ENCODE results near the gene ESRRA.
A peak's percentile ranks its signal among the peaks of the same experiment; 100 is the strongest.

Gene ESRRA

DNA sequence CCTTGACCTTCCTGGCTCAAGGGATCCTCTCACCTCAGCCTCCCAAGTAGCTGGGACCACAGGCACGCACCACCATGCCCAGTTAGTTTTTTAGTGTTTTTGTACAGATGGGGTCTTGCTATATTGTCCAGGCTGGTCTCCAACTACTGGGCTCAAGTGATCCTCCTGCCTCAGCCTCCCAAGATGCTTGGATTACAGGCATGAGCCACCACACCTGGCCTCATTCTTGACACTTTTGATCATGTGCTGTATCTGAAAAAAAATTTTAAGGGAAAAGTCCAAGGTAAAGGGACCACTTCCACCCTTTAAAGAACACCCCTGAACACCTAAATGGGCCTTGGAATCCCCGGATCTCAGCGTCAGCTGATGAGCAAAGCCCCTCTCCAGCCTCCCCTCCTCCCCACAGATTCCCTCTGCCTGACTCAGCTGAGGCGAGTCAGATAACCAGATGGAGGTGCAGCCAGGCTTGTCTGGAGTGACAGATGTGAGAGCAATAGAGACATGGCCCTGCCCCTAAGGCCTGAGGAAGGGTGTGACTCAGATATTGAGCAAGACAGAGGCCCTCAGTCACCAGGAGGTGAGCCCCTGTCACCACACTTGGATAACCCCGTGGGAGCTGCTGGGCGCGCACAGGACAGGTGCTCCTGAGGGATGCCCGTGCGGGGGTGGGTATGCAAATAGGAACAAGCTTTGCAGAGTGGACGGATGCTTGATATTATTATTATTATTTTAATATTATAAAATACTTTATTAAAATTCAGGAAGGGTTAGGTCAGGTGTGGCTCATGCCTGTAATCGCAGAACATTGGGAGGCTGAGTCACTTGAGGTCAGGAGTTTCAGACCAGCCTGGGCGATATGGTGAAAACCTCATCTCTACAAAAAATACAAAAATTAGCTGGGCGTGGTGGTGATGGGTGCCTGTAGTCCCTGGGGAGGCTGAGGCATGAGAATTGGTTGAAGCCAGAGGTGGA is 29.7 kb downstream of the ESRRA start:
- peak; percentile 30 for DNase-seq

DNA sequence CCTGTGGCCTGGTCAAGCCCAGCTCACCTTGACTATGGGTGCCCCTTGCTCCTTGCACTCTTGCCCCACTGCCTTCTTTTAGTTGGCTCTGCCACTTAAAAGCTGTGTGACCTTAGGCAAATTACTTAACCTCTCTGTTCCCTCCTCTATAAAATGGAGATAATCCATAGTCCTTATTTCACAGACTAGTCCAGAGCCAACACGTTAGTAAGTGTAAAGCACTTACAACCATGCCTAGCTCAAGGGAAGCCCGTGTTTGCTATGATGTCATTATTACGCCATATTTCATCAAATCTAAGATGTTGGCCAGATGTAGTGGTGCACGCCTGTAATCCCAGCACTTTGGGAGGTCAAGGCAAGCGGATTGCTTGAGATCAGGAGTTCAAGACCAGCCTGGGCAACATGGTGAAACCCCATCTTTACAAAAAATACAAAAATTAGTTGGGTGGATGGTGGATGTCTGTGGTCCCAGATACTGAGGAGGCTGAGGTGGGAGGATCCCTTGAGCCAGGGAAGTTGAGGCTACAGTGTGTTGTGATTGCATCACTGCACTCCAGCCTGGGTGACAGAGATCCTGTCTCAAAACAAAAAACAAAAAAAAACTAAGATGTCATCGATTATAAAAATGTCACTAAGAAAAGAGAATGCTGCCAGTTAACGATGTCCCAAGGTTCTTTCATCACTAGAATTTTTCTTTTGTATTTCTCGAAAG is 32.4 kb downstream of the ESRRA start:
- DNase-seq = no peak

DNA sequence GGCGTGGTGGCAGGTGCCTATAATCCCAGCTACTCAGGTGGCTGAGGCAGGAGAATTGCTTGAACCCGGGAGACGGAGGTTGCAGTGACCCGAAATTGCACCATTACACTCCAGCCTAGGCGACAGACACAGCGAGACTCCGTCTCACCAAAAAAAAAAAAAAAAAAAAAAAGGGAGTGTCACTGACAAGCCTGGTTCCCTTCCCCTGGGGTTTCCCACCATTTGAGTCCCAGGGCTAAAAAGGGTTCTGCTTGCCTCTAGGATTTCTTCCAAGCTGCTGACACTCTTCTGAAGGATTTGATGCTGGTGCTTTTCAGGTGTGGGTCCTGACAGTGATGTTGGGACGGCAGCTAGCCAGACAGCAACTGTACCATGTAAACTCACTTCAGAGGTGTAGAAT is 33.4 kb downstream of the ESRRA start:
- DNase-seq = no peak

DNA sequence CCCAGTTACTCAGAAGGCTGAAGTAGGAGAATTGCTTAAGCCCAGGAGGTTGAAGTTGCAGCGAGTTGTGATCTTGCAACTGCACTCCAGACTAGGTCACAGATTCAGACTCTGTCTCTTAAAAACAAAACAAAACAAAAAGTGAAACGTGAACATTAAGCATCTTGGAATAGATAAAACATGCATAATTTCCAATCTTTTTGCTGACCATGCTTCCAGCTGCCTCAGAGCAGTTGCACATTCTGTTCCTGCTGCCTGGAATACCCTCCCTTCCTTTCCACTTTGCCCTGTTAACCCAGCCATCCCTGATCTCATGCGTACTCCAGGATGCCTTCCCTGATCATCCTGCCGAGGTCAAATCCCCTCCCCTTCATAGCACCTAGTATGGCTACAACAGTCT is 34.0 kb downstream of the ESRRA start:
- DNase-seq = no peak

DNA sequence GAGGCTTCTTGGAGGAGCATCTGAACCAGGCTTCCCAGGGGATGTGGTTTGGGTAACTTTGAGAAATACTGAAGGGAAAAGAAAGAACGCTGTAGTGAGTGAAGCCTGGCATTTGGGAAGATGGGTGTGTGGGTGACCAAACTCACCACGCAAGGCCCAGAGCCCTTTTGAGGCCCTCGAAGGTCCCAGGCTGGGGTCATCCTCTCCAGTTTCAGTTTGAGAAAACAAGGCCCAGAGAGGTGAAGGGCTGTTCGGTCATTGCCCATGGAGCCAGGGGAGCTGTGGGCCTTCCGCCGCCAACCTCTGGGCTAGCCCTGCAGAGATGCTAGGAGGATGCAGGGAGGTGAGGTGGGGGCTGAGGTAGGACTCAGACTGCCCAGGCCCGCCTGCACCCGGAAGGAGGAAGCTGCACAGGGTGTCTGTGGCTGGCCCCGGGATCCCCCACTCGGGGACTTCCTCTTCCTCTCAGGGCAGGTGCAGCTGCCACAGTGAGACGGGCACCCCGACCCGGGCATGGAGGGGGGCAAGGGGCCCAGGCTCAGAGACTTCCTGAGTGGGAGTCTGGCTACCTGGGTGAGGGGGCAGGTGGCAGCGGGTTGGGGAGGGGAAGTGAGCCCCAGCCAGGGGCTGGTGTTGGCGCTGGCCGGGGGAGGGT is 34.6 kb downstream of the ESRRA start, which contains the start of gene CCDC88B:
TSS of gene CCDC88B (plus strand) at position 451 of the 655 bp plus-strand sequence. CDS start at position 514, 63 bp downstream.
- no peak for DNase-seq

DNA sequence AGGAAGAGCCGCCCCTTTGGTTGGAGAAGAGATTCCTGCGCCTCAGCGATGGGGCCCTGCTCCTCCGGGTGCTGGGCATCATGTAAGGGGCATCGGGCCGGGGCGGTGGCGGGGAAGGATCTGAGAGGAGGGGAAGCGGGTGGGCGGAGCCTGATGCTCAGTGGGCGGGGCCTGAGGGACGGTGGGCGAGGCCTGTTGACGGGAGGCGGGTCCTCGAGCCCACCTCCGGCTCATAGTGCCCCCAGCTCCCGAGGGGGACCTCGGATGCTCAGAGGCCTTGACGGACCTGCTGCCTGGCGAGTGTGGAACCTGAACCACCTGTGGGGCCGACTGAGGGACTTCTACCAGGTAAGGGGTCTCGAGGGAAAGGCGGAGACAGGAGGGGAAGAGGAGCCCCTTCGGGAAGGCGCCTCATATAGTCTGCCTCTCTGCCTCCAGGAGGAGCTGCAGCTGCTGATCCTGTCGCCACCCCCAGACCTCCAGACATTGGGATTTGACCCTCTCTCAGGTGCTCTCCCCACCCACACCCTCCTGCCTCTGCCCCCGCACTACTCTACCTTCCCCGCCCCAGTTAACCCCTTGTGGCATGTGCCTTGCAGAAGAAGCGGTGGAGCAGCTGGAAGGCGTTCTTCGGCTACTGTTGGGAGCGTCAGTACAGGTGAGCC is 35.5 kb downstream of the ESRRA start:
- DNase-seq = no peak

DNA sequence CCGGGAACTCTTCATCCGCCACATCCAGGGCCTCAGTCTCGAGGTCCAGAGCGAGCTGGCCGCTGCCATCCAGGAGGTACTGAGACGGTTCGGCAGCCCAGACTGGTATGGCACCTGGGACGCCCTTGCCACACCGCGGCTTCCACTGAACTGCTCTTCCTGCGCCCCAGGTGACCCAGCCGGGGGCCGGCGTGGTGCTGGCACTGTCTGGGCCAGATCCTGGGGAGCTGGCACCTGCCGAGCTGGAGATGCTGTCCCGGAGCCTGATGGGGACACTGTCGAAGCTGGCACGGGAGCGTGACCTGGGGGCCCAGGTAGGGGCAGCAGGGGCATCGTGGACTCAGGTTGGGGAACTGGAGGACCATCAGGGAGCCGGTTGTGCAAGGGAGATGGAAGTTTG is 36.1 kb downstream of the ESRRA start:
- DNase-seq = no peak

DNA sequence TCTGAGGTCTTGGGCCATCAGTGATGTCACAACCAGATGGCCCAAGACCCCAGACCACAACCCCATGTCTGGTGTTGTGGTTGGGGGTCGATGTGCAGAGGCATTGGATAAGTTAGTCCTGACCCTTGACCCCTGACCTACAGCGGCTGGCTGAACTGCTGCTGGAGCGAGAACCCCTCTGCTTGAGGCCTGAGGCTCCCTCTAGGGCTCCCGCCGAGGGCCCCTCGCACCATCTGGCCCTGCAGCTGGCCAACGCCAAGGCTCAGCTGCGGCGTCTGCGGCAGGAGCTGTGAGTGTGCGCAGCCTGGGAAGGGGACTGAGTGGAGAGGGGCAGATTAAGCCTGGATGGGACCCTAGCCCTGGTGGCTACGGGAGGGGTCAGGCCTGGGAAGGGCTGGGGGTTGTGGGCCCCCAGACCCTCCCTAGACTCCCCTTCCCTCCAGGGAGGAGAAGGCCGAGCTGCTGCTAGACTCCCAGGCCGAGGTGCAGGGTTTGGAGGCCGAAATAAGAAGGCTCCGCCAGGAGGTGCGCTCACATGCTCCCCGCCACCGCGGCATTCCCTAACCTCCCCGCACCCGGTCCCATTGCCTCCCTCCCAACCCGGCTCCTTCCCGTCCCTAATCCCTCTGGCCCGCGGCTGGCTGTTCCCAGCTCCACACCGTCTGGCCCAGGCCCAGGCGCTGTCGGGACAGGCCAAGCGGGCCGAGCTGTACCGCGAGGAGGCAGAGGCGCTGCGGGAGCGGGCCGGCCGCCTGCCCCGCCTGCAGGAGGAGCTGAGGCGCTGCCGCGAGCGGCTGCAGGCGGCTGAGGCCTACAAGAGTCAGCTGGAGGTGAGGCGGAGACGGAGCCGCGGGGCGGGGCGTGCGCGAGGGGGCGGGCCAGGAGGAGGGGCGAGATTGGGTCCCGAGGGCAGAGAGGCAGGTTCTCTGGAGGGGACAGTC is 36.8 kb downstream of the ESRRA start:
- peak; percentile 53 for DNase-seq

DNA sequence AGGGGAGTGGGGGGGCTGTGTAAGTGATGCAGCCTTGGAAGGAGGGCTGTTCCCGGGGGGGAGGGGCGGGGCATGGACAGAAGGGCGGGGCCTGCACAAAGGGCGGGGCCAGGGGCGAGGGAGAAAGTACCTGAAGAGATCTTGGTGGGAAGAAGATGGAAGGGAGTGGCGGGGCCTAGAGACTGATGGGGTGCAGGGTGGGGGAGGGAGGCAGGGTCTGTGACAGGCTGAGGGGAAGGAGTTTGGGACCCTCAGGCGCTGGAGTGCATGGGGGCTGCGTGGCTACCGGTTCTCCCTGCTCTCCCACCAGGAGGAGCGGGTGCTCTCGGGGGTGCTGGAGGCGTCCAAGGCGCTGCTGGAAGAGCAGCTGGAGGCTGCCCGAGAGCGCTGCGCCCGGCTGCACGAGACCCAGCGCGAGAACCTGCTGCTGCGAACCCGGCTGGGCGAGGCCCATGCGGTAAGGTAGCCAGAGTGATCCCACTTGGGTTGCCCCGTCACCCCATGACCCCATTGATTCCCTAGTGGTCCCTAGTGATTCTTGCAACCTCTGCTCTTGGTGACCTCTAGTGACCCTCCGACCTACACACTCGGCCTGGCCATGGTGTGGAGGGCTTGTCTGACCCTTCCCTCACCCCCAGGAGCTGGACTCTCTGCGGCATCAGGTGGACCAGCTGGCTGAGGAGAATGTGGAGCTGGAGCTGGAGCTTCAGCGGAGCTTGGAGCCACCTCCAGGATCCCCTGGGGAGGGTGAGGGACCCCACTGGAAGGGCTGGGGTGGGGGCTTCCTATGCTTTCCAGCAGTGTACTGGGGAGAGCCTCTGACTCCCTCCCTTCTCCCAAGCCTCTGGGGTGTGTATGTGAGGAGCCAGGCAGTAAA is 37.8 kb downstream of the ESRRA start:
- DNase-seq = peak; percentile 51

DNA sequence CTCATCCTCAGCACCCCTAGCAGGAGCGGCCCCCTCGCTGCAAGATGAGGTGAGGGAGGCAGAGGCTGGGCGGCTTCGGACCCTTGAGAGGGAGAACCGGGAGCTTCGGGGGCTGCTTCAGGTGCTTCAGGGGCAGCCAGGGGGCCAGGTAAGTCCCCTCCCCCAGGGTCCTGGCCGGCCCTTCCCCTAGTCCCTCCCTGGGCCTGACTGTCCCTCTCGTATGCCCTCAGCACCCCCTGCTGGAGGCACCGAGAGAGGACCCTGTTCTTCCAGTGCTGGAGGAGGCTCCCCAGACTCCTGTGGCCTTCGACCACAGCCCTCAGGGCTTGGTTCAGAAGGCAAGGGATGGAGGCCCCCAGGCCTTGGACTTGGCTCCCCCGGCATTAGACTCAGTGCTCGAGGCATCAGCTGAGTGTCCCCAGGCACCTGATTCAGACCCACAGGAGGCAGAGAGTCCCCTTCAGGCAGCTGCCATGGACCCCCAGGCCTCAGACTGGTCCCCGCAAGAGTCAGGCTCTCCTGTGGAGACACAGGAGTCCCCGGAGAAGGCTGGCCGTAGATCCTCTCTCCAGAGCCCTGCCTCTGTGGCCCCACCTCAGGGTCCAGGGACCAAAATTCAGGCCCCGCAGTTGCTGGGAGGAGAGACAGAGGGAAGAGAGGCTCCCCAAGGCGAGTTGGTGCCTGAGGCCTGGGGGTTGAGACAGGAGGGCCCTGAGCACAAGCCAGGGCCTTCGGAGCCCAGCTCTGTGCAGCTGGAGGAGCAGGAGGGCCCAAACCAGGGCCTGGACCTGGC is 38.6 kb downstream of the ESRRA start:
- no peak for DNase-seq

DNA sequence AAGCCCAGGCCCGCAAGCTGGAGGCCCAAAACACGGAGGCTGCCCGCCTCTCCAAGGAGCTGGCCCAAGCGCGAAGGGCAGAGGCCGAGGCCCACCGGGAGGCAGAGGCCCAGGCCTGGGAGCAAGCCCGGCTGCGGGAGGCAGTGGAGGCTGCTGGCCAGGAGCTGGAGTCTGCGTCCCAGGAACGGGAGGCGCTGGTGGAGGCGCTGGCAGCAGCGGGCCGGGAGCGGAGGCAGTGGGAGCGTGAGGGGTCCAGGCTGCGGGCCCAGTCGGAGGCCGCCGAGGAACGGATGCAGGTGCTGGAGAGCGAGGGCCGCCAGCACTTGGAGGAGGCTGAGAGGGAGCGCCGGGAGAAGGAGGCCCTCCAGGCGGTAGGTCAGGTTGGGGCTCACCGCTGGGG is 39.5 kb downstream of the ESRRA start:
- no peak for DNase-seq

DNA sequence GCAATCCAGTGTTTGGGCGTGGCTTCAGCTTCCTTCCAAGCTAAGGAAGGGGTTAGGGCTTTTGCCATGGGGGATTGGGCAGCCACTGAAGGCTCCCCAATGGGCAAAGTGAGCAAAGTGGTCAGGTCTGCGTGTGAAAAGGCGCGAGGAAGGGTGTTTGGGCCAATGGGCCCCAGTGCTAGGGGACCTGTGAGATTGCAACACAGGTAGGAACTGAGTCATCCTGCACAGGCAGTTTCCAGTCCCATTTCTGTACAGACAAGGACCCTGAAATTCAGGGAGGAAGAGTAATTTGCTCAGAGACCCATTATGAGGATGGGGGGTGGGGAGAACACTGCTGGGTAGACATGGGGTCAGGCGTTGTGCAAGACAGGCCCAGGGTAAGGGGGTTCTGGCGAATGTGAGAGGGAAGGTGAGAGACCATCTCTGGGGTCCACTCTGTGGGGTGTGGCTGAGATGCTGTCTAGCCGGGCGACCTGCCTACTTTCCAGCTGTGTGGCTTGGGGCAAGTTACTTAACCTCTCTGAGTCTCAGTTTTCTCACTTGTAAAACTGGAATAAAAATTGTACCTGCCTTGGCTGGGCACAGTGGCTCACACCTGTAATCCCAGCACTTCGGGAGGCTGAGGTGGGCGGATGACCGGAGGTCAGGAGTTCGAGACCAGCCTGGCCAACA is 42.0 kb downstream of the ESRRA start:
- no peak for DNase-seq

DNA sequence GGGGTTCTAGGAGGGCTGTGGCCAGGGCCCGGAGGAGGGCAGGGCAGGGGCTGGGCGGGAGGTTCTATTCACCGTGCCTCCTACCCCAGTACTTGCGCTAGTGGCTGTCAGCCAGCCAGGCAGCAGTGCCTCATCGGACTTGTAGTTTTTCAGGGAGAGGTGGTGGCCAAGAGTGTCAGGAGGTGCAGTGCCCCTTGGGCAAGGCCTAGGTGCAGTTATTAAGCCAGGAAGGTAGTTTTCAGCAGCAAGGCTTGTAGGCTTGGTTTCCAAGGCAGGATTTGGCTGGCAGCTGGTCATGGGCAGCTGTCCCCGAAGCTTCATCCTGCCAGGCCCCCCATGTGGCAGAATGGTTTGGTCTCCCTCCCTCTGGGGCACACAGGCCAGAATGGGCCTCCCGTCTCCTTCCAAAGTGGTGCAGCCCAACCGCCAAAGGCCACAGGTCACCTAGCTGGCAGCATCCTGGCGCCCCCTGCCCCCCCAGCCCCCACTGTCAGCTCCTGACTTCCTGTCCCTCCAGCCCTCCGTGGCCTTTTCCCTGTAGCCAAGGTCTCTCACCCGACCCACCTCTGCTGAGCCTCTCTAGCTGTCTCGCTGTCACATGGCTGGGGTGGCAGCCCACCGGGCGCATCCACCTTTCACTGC is 43.2 kb downstream of the ESRRA start:
- DNase-seq = no peak

DNA sequence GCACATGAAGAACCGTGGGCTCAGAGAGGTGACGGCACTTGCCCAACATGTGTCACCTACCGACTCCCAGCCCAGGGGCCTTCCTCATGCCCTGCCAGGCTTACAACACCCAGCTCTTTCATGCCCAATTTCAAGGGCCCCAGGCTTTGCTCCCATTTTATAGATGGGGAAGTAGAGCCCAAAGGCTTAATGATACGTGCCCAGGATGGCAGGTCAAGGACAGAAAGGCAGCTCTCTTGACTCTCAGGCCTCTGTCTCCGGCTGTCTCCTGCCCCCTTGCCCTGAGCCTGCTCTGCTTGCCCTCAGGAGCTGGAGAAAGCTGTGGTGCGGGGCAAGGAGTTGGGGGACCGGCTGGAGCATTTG is 43.7 kb downstream of the ESRRA start:
- DNase-seq = no peak

DNA sequence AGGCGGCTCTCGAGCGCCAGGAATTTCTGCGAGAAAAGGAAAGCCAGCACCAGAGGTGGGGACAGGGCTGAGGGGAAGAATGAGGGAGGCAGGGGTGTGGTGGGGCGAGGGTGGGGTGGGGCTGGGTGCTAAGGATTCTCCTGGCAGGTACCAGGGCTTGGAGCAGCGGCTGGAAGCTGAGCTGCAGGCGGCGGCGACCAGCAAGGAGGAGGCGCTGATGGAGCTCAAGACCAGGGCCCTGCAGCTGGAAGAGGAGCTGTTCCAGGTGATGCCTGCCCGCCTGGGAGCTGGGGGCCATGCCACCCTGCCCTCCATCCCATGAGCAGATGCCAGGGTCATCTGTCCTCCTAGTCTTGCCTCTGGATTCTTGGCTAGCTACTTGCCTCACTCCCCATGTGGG is 44.1 kb downstream of the ESRRA start:
- no peak for DNase-seq

DNA sequence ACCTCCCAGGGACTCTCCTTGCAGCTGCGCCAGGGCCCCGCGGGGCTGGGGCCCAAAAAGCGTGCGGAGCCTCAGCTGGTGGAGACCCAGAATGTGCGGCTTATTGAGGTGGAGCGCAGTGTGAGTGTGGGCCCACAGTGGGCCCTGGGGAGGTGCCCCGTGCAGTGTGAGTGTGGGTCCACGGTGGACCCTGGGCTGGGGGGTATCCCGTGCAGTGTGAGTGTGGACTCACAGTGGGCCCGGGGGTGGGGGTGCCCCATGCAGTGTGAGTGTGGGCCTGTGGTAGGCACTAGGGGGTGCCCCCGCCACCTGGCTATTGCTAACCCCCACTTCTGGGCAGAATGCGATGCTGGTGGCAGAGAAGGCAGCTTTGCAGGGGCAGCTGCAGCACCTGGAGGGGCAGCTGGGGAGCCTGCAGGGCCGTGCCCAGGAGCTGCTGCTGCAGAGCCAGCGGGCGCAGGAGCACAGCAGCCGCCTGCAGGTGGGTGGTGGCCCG is 45.9 kb downstream of the ESRRA start:
- no peak for DNase-seq

DNA sequence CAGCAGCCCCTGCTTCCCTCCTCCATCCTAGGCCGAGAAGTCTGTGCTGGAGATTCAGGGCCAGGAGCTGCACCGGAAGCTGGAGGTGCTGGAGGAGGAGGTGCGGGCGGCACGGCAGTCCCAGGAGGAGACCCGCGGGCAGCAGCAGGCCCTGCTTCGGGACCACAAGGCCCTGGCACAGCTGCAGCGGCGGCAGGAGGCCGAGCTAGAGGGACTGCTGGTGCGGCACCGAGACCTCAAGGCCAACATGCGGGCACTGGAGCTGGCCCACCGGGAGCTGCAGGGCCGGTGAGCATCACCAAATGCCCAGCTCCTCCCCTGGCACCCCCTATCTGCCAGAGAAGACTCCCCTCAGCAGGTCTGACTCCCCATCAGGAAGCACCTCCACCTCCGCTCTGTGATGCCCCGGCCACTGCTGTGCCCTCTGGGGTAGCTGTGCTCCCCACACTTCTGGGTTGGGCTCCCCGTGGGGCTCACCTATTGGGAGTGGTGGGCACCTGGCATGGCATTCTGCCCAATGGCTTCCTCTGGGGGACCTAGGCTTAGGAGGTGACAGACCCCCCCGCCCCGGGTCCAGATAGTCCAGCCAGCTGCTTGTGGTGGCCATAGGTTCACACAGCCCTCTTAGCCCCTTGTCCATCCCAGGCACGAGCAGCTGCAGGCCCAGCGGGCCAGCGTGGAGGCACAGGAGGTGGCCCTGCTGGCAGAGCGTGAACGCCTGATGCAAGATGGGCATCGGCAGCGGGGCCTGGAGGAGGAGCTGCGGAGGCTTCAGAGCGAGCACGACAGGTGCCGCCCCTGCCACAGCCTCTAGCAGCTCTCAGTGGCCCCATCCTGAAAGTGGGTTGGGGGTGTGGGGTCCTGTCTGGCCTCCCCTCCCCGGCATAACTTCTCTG is 47.0 kb downstream of the ESRRA start:
- DNase-seq = peak; percentile 65

Measured in NCI-H1105 treated with DMSO at 0.1 percent for 48 hours (cell line).